Hematopoietic multipotent progenitor cell treated with erythropoietin and hydrocortisone succinate and interleukin-3 and kit ligand, for 6 days (in vitro differentiated cells): ENCODE results near the gene PADI1.

Experiments used
- DNase-seq: peaks from one replicate; pipeline ENCODE4 v3.0.0-alpha.2; 2015

The PADI1 gene

DNA sequence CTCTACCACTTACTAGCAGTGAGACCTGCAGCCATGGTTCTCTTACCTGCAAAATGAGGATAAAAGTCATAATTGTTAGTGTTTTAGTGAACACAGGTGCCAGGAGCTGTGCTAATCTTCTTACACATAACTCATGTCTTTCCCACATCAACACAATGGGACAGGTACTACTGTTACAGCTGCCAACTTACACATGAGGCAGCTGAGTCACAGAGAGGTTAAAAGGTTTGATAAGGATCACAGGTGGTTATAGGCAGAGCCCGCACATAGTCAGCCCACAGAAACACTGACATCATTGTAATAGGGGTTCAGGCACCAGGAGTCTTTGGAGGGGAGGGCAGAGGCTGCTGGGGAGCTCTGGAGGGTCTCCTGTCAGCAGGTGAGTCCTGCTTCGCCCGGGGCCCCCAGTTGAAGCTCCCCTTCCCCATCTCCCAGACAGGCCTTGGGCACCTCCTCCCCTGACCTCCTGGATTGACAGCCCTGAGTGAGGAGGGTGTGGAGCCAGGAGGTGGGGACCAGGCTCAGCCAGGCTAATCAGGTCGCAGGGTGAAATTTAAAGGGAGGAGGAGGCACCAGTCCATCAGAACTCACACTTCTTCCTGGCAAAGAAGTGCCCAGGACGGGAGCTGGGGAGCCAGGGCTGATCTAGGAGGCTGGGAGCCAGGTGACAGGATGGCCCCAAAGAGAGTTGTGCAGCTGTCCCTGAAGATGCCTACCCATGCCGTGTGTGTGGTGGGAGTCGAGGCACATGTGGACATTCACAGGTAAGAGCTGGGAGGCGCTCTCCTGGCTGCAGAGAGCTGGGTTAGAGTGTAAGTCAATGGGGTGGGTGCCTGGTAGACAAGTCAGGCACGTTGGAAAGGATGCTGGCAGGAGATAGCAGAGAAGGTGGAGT is at the start of gene PADI1:
TSS of gene PADI1 (plus strand) at position 583 of the 895 bp plus-strand sequence. CDS start at position 673, 90 bp downstream.
- no peak for DNase-seq

- DNase-seq: no peak
Observed at GRCh38 chr1:17155257-17155920, 49.5 kb upstream of the PADI1 start.

DNA sequence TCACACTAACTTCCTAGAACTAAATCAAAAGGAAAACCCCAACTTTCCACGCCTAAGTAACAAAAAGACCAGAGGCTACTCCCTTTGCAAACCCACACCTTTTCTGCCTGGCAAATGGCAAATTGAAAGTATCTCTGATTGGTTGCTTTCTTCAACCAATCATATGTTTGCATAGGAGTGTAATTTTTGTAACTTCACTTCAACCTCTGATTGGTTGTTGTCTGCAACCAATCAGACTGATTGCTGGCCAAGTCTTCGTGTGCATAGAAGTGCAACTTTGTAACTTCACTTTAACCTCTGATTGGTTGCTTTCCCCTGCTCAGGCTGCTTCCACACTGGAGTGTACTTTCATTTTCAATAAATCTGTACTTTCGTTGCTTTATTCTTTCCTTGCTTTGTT is 48.8 kb upstream of the PADI1 start:
- peak; percentile 7 for DNase-seq

- DNase-seq: no peak
Observed at GRCh38 chr1:17158961-17159360, 46.0 kb upstream of the PADI1 start.

DNA sequence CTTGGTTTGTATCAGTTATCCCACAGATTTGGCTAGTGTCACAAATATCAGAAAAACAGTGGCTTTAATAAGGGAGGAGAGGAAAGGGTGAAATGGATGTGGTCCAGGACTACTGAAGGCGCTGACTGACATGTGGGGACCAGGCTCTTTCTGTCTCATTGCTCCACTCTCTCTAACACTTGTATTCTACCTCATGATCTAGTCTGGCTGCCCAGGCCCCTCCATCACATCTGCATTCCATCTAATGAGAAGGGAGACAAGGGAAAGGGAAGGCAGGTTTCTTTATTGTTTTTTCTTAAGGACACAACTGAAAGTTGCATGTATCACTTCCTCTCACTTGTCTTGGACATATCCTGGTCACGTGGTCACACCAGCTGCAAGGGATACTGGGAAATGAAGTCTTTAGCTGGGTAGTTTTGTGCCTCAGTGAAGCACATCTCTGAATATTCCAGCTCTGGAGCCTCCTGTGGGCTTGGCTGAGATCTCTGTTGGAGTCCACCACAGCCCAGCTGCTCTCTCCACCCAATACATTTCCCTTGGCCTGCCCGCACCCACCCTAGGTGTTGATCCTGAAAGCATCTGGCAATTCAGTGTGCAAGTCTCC is 43.7 kb upstream of the PADI1 start:
- DNase-seq: peak; percentile 29

DNA sequence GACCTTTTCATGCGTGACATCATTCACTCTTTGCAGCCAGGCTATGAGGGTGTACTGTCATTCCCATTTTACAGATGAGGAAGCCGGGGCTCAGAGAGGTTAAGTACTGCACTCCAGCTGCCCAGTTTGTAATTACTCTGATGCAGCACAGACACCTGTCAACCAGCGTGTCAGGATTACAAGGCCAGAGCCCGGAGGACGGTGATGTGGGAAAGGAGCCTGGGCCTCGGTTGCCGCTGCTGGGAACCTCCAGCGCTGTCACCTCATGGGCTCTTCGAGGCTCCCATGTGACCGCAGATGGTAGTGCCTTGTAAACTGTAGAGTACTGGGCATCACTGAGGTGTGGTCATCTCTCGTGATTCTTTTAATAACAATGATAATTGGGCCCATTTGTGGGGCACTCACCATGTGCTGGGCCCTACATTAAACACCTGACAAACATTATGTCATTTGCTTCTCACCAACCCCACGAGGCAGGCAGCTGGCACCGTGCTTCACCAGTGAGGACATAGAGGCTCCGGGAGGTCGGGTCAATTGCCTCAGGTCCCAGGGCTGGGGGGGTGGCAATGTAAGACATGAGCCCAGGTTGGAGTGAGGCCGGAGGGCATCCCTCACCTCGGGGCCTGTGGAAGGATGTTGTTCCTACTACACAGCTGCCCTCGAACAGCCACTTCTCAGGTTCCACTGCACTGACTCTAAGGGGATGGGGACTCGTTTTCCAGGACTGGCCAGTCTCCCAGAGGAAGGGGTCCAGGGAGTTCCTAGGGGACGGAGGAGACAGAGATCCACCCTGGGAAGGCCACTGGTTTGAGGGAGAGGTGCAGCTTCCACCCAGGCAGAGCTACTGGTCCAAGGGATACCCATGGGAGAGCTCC is 42.8 kb upstream of the PADI1 start:
- no peak for DNase-seq

DNA sequence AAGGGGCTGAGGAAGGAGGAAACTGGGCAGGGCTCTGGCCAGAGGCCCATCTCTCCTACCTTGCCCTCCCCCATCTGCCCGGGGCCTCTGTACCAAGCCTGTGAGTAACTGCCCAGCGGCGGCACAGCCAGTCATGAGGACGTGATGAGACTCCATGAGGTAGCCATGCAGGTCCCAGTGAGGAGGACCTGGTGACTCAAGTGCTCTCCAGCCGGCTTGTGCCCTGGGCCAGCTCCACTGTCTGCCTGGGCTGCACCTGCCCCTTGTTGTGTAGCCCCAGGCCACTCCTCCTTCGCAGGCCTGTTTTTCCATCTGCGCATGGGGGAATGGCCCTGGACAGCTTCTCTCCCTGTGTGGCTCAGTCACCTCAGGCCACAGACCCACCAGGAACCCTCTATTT is 42.0 kb upstream of the PADI1 start:
- no peak for DNase-seq

- DNase-seq: no peak
Observed at GRCh38 chr1:17163371-17163770, 41.6 kb upstream of the PADI1 start.

GRCh38 chr1:17163789-17164666 is 40.9 kb upstream of the PADI1 start:
- DNase-seq: no peak

GRCh38 chr1:17165823-17166222 is 39.1 kb upstream of the PADI1 start:
- DNase-seq: no peak

- DNase-seq: no peak
Observed at GRCh38 chr1:17167041-17167785, 37.7 kb upstream of the PADI1 start.

- no peak for DNase-seq
Observed at GRCh38 chr1:17167786-17168090, 37.2 kb upstream of the PADI1 start.

GRCh38 chr1:17168091-17168876 is 36.6 kb upstream of the PADI1 start:
- no peak for DNase-seq

- no peak for DNase-seq
Observed at GRCh38 chr1:17170571-17170970, 34.4 kb upstream of the PADI1 start.

DNA sequence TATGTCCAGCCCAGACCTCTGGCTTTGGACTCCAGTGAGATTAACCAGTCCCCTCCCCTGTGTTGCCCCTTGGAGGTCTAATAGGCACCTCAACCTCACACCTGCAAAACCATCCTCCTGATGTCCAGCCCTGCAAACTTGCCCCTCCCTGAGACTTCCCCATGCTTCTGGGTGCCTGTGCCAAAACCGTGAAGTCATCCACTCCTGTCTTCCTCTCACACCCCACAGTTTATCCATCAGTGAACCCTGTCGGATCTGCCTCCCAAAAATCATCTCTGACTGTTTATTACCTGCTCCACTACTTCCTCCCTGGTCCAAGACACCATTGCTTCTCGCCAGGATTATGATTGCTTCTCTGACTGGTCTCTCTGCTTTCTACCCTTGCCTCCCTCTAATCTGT is 31.7 kb upstream of the PADI1 start:
- no peak for DNase-seq

- no peak for DNase-seq
Observed at GRCh38 chr1:17176306-17177061, 28.4 kb upstream of the PADI1 start.

DNA sequence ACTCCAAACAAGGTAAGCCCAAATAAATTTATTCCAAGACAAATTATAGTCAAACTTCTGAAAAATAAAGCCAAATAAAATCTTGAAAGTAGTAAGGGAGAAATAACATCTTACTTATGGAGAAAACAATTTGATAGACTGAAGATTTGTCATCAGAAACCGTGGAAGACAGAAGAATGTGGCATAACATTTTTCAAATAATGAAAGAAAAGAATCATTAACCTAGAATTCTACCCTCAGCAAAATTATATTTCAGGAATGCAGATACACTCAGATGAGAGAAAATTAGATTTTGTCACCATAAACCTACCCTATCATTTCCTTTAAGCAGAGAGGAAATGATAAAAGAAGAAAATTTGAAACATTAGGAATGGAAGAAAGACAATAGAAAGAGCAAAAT is 27.3 kb upstream of the PADI1 start:
- DNase-seq: no peak

GRCh38 chr1:17181781-17182464 is 23.0 kb upstream of the PADI1 start:
- peak; percentile 35 for DNase-seq
